ENCODE data around the gene TBX15.

GRCh38 chr1:118973531-118974137 lies 14.5 kb downstream of the TBX15 start:
- no peak for TF ChIP-seq CTCF (IDR thresholded peaks at IDR 0.05; ENCODE audit: low read length)
- no peak for TF ChIP-seq EZH2 (optimal IDR thresholded peaks at IDR 0.05; ENCODE audit: low read depth, low read length)
